Esophagus squamous epithelium (tissue), 4 donors: ENCODE data around the gene DDX46.

ENCODE experiments used
- POLR2A ChIP-seq, 4 donors: fragments of 450-650 bp; IDR thresholded peaks; one replicate each; pipeline ENCODE4 v1.6.1; 2017; ENCODE audit warnings: antibody characterized with exemption in 4 of 4, mild to moderate bottlenecking in 4 of 4, moderate library complexity in 3 of 4
- TF ChIP-seq, protein P1 (sequence below), 6 experiments: fragments of 450-650 bp in 4 of 6; fragments of 200-600 bp in 2 of 6; sonication (generic) in 2 of 6; IDR thresholded peaks; one replicate each; pipeline ENCODE4 v1.5.1; 2016 to 2019; ENCODE audit warnings: antibody characterized with exemption in 6 of 6, mild to moderate bottlenecking in 4 of 6, moderate library complexity in 4 of 6

DNA sequence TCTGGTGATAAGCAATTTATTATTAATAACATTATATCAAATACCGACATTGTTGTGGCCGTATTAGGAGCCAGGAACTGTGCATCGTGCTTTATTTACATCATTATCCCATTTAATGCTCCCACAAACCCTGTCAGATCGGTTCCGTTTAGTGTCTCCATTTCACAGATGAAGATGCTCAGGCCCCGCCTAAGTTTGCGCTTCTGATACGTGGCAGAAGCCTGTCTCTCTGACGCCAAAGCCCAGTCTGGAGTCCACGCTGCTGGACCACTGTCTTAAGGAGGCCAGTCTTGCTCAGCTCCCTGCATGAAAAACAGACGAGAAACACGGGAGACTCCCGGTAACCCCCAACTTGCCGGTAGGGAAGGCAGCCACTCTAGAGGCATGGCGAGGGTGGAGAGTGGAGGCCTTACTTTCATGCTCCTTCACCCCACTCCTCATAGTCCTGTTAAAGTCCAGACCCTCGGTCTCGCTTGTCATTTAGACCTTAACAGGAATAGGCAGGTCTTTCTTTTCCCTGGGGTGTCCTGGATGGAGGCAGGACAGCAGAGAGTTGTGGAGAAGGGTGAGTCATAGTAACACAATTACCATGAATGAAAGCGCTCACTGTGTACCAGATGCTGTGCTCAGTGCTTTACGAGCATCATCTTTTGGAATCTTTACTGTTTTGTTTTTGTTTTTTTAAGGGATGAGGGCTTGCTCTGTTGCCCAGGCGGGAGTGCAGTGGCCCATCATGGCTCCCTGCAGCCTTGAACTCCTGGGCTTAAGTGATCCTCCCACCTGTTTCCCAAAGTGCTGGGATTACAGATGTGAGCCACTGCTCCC is 116.5 kb downstream of the DDX46 start:
- TF ChIP-seq, protein P1, sequence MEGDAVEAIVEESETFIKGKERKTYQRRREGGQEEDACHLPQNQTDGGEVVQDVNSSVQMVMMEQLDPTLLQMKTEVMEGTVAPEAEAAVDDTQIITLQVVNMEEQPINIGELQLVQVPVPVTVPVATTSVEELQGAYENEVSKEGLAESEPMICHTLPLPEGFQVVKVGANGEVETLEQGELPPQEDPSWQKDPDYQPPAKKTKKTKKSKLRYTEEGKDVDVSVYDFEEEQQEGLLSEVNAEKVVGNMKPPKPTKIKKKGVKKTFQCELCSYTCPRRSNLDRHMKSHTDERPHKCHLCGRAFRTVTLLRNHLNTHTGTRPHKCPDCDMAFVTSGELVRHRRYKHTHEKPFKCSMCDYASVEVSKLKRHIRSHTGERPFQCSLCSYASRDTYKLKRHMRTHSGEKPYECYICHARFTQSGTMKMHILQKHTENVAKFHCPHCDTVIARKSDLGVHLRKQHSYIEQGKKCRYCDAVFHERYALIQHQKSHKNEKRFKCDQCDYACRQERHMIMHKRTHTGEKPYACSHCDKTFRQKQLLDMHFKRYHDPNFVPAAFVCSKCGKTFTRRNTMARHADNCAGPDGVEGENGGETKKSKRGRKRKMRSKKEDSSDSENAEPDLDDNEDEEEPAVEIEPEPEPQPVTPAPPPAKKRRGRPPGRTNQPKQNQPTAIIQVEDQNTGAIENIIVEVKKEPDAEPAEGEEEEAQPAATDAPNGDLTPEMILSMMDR (IDR thresholded peaks at IDR 0.05) = no peak
- TF ChIP-seq POLR2A (IDR thresholded peaks at IDR 0.05) = no peak
